Ovary (tissue), 3 donors: Measurements from ENCODE around the gene IL36B.

Experiments
- CTCF ChIP-seq, 3 donors: fragments of 450-650 bp in 2 of 3; fragments of 200-600 bp in 1 of 3; IDR thresholded peaks; one replicate each; pipeline versions ENCODE4 v1.5.1 to v1.8.0; 2016 to 2022; ENCODE audit warnings: antibody characterized with exemption in 3 of 3, mild to moderate bottlenecking in 1 of 3
- EP300 ChIP-seq: sonication (generic); formaldehyde crosslinking; IDR thresholded peaks from one replicate; pipeline ENCODE4 v1.6.1; 2017; ENCODE audit warnings: antibody characterized with exemption
- donor health status: DM: no; HTN: no; CAD: no.

- TF ChIP-seq CTCF (IDR thresholded peaks at IDR 0.05) = no peak
- TF ChIP-seq EP300 = no peak
These were observed 6.2 kb downstream of the IL36B start for GRCh38 chr2:113046465-113046864.
